GM21737 (cell line): ENCODE results near the gene OR5P2.
"Not testable (repeated sequence)": the region's sequence is repeated elsewhere in the genome, so short reads cannot be mapped to it uniquely, and the experiment has no call there.

Source experiments
- ATAC-seq: cut with Tn5 transposase; IDR thresholded peaks from one replicate; pipeline ENCODE4 v1.9.1; 2021; ENCODE audit warnings: mild to moderate bottlenecking, moderate library complexity; ENCODE audit not compliant: unreplicated experiment

OR5P2 gene, protein sequence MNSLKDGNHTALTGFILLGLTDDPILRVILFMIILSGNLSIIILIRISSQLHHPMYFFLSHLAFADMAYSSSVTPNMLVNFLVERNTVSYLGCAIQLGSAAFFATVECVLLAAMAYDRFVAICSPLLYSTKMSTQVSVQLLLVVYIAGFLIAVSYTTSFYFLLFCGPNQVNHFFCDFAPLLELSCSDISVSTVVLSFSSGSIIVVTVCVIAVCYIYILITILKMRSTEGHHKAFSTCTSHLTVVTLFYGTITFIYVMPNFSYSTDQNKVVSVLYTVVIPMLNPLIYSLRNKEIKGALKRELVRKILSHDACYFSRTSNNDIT

DNA sequence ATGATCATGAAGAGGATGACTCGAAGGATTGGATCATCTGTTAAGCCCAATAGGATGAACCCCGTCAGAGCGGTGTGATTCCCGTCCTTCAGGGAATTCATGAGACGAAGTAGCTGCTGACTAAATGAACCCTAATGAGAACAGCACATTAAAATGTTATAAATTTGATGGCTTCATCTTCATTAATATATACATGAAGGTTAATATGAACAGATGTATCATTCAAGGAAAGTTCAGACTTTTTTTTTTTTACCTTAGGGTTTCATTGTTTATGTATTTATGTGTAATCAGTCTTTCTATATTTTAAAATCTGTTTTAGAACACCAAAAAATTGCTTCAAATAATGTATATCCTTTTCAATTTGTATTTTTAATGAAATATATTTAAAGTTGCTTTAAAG is at the start of gene OR5P2:
Gene OR5P2, minus strand, starts transcription at position 101 of the 400 bp plus-strand sequence. Its CDS starts 0 bp downstream, at position 101.
- ATAC-seq, result no peak

GRCh38 chr11:7846003-7846402 is 49.3 kb upstream of the OR5P2 start:
- no peak for ATAC-seq

DNA sequence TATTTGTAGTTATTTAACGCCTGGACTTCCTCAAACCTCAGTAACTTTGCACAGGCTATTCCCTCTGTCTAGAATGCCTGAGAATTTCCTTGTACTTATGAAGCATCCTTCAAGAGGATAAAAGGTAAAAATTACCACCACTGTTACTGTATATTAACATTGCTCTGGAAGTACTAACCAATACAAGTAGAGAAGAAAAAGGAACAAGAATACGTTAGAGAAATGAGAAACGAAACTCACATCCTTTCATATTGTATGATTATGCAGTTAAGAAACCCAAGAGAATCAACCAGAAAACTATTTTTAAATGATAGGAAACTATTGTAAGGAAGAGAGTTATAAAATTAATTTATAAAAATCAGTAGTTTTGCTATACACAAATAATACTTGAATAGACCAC is 48.2 kb upstream of the OR5P2 start:
- ATAC-seq, result no peak

- no peak for ATAC-seq
Observed at GRCh38 chr11:7844521-7844920, 47.8 kb upstream of the OR5P2 start.

GRCh38 chr11:7840578-7840977 is 43.8 kb upstream of the OR5P2 start:
- no peak for ATAC-seq

DNA sequence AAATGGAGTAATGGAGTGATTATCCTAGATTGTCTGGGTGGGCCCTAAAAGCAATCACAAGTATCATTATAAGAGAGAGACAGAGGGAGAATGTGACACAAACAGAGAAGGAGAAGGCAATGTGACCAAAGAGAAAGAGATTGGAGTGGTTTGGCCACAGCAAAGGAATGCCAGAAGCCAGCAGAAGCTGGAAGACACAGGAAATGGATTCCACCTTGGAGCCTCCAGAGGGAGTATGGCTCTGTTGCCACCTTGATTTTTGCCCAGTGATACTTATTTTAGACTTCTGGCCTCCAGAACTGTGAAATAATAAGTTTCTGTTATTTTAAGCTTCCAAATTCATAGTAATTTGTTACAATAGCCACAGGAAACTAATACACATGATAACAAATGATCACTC is 36.8 kb upstream of the OR5P2 start:
- ATAC-seq, result no peak

DNA sequence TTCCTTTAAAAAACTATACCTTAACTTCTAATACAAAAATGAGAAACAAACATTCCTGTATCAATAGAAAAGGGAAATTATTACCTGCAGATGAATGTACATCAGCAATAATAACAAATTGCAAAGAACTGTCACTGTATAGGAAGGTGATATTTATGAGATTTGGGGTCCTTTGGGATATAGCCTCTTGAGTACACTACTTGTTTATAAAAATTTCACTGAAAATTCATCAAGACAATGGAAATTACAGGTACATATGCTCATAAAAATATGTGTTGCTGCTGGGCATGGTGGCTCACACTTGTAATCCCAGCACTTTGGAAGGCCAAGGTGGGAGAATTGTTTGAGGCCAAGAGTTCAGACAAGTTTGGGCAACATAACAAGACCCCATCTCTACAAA is 34.0 kb upstream of the OR5P2 start, which contains the start of gene OR5P3:
Gene OR5P3, minus strand, starts transcription at position 101 of the 400 bp plus-strand sequence.
- no peak for ATAC-seq

GRCh38 chr11:7826324-7826723 is 29.6 kb upstream of the OR5P2 start:
- no peak for ATAC-seq

DNA sequence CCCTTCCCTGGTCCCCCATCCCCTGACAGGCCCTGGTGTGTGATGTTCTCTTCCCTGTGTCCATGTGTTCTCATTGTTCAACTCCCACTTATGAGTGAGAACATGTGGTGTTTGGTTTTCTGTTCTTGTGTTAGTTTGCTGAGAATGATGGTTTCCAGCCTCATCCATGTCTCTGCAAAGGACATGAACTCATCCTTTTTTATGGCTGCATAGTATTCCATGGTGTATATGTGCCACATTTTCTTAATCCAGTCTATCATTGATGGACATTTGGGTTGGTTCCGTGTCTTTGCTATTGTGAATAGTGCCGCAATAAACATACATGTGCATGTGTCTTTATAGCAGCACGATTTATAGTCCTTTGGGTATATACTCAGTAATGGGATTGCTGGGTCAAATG is 23.7 kb upstream of the OR5P2 start:
- ATAC-seq, result not testable (repeated sequence)

GRCh38 chr11:7814897-7815296 is 18.2 kb upstream of the OR5P2 start:
- ATAC-seq, result not testable (repeated sequence)

- ATAC-seq, result not testable (repeated sequence)
Observed at GRCh38 chr11:7810301-7810700, 13.6 kb upstream of the OR5P2 start.

- ATAC-seq, result no peak
Observed at GRCh38 chr11:7793233-7793632, 3.5 kb downstream of the OR5P2 start.

DNA sequence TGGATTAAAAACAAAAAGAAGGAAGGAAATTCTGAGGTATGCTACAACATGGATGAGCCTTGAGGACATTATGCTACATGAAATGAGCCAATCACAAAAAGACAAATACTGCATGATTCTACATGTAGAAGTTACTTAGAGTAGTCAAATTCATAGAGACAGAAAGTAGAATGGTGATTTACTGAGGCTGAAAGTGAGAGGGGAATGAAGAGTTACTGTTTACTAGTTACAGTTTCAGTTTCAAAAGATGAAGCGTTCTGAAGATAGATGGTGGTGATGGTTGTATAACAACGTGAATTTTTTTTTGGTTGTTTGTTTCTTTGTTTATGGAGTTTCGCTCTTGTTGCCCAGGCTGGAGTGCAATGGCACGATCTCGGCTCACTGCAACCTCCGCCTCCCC is 9.5 kb downstream of the OR5P2 start:
- peak; percentile 74 for ATAC-seq

GRCh38 chr11:7775689-7776088 is 21.1 kb downstream of the OR5P2 start:
- no peak for ATAC-seq

DNA sequence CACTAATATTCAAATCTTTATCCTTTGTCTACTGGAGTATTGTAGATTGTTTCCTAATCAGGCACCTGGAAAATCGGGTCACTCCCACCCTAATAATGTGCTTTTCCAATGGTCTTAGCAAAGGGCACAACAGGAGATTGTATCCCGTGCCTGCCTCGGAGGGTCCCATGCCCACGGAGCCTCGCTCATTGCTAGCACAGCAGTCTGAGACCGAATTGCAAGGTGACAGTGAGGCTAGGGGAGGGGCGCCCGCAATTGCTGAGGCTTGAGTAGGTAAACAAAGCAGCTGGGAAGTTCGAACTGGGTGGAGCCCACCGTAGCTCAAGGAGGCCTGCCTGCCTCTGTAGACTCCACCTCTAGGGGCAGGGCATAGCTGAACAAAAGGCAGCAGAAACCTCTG is 32.4 kb downstream of the OR5P2 start:
- not testable (repeated sequence) for ATAC-seq

- ATAC-seq, result no peak
Observed at GRCh38 chr11:7759010-7759409, 37.7 kb downstream of the OR5P2 start.

- ATAC-seq, result no peak
Observed at GRCh38 chr11:7749456-7749855, 47.3 kb downstream of the OR5P2 start.
